Heart left ventricle (tissue), 13 donors: ENCODE results near the gene DNM1L.

ENCODE experiments used
- POLR2A ChIP-seq, 2 donors: fragments of 450-650 bp; IDR thresholded peaks; one replicate each; pipeline ENCODE4 v1.6.1; 2017; ENCODE audit warnings: antibody characterized with exemption in 2 of 2, mild to moderate bottlenecking in 2 of 2, moderate library complexity in 2 of 2
- TF ChIP-seq, protein P1 (sequence below), 12 donors: fragments of 200-600 bp; sonication (generic) in 4 of 12; IDR thresholded peaks; one replicate each; pipeline versions ENCODE4 v1.5.0 to v1.8.0; 2018 to 2022; ENCODE audit warnings: antibody characterized with exemption in 12 of 12, mild to moderate bottlenecking in 5 of 12
- donor health status: ischemic (EF 13 %, LVEDD 7.1; RV severe dilation, severe dysfunction).
- donor health status: DM: no; HTN: yes; CAD: no.
- donor health status: DM: no; HTN: no; CAD: no.
- donor health status: ischemic (EF 25% LVEDD 6.9; RV normal size, moderate dysfunction).
- donor health status: ischemic (EF 25% LVEDD 5.7; RV mildly dilated, moderate dysfunction).
- donor health status: ischemic (EF 35%, LVEDD 5.7; RV mildly dilated, moderate dysfunction).
- donor health status: nonischemic (EF 11% LVEDD 7.7; RV severe dilation, severe dysfunction).
- donor health status: DM: yes; HTN: yes; CAD: no.
- donor health status: PGD.
- donor health status: ischemic (EF 29% LVEDD 5.4; RV normal size, mild dysfunction).
- donor health status: nonischemic (EF 23%, LVEDD 6.1; RV moderate dilation, normal function).

DNA sequence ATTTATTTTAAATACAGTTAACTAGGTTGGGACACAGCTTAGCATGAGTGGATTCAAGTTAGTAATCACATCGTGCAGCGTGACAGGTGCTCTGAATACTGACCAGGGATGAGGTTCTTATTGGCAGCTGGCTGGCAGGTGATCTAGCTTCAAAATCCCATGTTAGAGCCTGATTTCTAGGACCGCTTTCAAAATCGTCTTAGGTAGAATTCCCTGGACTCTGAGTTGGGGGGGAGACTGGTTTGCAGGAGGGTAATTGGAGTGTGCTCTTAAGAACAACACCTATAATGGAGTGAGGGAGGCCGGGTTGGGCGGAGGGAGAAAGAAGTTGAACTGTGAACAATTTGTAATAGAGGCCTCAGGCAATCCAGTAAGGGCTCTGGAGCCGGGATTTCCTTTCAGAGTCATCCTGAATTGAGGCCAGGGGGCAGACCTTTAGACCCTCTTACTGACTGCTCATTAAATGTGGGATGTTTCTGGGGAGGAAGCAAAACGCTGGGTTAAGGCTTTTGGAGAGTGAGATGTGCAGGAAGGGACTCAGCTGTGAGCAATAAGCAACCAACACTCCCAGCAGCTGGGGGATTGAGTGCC is 77.5 kb downstream of the DNM1L start:
- TF ChIP-seq, protein P1, sequence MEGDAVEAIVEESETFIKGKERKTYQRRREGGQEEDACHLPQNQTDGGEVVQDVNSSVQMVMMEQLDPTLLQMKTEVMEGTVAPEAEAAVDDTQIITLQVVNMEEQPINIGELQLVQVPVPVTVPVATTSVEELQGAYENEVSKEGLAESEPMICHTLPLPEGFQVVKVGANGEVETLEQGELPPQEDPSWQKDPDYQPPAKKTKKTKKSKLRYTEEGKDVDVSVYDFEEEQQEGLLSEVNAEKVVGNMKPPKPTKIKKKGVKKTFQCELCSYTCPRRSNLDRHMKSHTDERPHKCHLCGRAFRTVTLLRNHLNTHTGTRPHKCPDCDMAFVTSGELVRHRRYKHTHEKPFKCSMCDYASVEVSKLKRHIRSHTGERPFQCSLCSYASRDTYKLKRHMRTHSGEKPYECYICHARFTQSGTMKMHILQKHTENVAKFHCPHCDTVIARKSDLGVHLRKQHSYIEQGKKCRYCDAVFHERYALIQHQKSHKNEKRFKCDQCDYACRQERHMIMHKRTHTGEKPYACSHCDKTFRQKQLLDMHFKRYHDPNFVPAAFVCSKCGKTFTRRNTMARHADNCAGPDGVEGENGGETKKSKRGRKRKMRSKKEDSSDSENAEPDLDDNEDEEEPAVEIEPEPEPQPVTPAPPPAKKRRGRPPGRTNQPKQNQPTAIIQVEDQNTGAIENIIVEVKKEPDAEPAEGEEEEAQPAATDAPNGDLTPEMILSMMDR (IDR thresholded peaks at IDR 0.05): no peak
- TF ChIP-seq POLR2A (IDR thresholded peaks at IDR 0.05): no peak
